ENCODE measurements around the gene USP22. TPM values are rescaled to one million over a fixed set of nuclear protein-coding genes. Genes with fewer than 3 reads are reported as not detected.

USP22 gene
- total RNA-seq, 1 experiment from 2014 or later: 157 TPM

DNA sequence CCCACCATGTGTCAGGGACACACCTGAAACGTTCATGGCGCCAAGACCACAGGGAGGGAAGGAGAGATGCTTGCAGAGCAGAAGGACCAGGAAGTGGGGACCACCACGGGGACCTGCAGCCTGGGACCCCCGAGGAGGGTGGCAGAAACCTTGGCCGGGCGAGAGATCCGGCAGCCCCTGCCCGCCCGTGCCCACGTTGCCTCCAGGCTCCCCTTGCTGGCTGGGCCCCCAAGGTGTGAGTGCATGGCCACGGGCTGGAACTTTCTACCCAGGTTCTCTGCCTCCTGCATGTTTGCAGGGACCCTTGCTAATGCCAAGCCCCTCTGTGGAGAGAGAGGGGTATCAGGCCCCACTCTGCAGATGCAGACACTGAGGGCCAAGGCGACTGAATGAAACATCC lies 50.4 kb downstream of the USP22 start:
- Mint-ChIP-seq H3K4me1 (ENCODE audit: insufficient read depth, unreplicated experiment) (peaks cover 4% of the 10 kb centered on the region), H3K4me3 (ENCODE audit: unreplicated experiment) (peak overlapping the region; percentile 50), H3K27ac (ENCODE audit: low read depth, unreplicated experiment) (no peak overlapping the region), H3K36me3 (ENCODE audit: insufficient read depth, unreplicated experiment) (peaks cover 6% of the 10 kb centered on the region), H3K27me3 (ENCODE audit: insufficient read depth, unreplicated experiment) (no peaks in the 10 kb centered on the region), H3K9me3 (ENCODE audit: unreplicated experiment) (no peaks in the 10 kb centered on the region)
- ChIA-PET CTCF (interaction anchor here (0.6 to 3.0 kb wide), 16 partner anchors 9 to 765 kb away, joined by 3 to 81 read pairs (median 6); no protein-coding TSS in a partner anchor), POLR2A (interaction anchor here (1.3 to 1.5 kb wide), 2 partner anchors 56 to 191 kb away, joined by 4 to 6 read pairs; no protein-coding TSS in a partner anchor)
- TF ChIP-seq, protein P1, sequence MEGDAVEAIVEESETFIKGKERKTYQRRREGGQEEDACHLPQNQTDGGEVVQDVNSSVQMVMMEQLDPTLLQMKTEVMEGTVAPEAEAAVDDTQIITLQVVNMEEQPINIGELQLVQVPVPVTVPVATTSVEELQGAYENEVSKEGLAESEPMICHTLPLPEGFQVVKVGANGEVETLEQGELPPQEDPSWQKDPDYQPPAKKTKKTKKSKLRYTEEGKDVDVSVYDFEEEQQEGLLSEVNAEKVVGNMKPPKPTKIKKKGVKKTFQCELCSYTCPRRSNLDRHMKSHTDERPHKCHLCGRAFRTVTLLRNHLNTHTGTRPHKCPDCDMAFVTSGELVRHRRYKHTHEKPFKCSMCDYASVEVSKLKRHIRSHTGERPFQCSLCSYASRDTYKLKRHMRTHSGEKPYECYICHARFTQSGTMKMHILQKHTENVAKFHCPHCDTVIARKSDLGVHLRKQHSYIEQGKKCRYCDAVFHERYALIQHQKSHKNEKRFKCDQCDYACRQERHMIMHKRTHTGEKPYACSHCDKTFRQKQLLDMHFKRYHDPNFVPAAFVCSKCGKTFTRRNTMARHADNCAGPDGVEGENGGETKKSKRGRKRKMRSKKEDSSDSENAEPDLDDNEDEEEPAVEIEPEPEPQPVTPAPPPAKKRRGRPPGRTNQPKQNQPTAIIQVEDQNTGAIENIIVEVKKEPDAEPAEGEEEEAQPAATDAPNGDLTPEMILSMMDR (IDR thresholded peaks at IDR 0.05; ENCODE audit: unreplicated experiment): no peak
- intact Hi-C loops (cut with micrococcal nuclease): loop anchor here (5.0 kb wide), 1 partner anchor 140 kb away; no protein-coding TSS in a partner anchor
- BruUV-seq (replicated peaks): no TSS peak
- no peak for DNase-seq (ENCODE audit: unreplicated experiment)

DNA sequence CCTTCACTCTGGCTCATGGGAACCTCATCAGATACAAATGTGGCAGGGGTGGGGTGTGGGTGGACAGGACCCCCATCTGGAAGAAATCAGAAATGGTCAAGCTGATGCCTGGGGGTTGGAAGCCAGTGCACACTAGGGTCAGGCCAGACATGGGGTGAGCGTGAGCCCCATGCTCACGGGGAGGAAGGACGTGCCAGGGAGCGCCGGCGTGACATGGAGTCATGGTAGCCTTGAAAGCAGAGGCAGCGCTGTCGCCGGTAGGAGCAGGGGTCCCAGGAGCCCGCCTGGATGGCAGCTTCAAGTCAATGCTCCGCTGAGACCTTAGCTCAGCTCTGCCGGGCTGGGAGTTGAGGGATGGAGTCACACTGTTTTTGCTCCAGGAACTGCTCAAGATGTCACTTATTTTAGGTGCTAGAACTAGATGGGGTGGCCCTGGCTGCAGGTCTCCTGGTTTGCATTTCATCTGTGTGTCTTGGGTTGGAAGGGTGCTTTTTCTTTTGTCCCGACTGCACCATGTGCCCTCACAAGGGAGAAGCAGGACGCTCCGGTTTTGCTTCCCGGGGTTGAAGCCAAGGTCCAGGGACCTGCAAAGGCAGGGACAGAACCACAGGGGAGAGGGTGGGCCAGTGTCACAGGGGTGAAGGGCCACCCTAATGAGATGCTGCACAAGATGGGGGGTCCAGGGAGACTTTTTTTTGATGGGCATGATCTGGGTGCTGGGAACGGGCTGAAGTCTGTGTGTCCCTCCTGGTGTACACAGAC lies 51.4 kb downstream of the USP22 start:
- CTCF ChIA-PET: interaction anchor here (0.7 to 2.6 kb wide), 2 partner anchors 32 to 47 kb away, joined by 5 to 12 read pairs; no protein-coding TSS in a partner anchor
- no TSS peak for BruUV-seq (replicated peaks)

DNA sequence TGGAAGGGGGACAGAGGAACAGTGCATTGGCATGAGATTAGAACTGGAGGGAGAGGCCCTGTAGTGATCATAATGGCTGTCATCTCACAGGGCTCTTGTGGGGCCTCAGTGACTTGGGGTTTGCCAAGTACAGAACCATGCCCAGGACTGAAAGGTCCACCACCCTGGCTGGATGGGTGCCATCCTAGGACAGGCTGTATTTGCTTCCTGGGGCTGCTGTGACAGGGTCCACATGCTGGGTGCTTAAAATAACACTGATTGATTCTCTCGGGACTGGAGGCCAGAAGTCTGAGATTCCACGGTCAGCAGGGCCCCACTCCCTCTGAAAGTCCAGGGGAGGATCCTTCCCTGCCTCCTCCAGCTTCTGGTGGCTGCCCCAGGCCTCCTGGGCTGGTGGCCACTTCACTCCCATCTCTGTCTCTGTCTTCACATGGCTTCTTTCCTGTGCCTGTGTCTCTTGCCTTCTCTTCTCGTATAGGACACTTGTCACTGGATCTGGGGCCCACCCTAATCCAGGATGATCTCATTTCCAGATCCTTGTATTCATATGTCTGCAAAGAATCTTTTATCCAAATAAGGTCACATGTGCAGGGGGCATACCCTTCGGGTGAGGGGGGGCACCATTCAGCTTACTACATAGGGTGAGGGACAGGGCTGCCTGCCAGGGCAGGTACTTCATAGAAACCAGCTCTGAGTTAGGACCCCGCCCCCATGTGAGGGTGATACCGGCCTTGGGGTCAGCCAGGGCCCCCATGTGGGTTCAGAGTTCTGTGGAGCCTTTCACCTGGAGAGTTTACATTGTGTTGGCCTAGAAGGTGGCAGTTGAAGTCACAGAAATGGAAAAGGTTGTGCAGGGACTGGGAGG lies 52.6 kb downstream of the USP22 start:
- TF ChIP-seq, protein P1 (IDR thresholded peaks at IDR 0.05; ENCODE audit: unreplicated experiment): no peak
- Mint-ChIP-seq H3K27ac (ENCODE audit: low read depth, unreplicated experiment) (no peak overlapping the region), H3K4me1 (ENCODE audit: insufficient read depth, unreplicated experiment) (peaks cover 4% of the 10 kb centered on the region), H3K36me3 (ENCODE audit: insufficient read depth, unreplicated experiment) (no peaks in the 10 kb centered on the region), H3K4me3 (ENCODE audit: unreplicated experiment) (no peak overlapping the region), H3K27me3 (ENCODE audit: insufficient read depth, unreplicated experiment) (no peaks in the 10 kb centered on the region), H3K9me3 (ENCODE audit: unreplicated experiment) (no peaks in the 10 kb centered on the region)
- ChIA-PET POLR2A (no interaction called here), CTCF (interaction anchor here (0.7 to 2.6 kb wide), 3 partner anchors 11 to 46 kb away, joined by 3 to 12 read pairs (median 3); no protein-coding TSS in a partner anchor)
- BruUV-seq (replicated peaks): no TSS peak
- no peak for DNase-seq (ENCODE audit: unreplicated experiment)
- intact Hi-C loops (cut with micrococcal nuclease): loop anchor here (5.0 kb wide), 1 partner anchor 138 kb away; no protein-coding TSS in a partner anchor

More for the DNA sequence above, 51.4 kb downstream of the USP22 start:
- intact Hi-C loops (cut with micrococcal nuclease): loop anchor here (5.0 kb wide), 1 partner anchor 139 kb away; no protein-coding TSS in a partner anchor
- TF ChIP-seq, protein P1 (IDR thresholded peaks at IDR 0.05; ENCODE audit: unreplicated experiment): no peak
- H3K27ac Mint-ChIP-seq (ENCODE audit: low read depth, unreplicated experiment): no peak overlapping the region
- H3K36me3 Mint-ChIP-seq (ENCODE audit: insufficient read depth, unreplicated experiment): peaks cover 3% of the 10 kb centered on the region
- no peak overlapping the region for H3K4me3 Mint-ChIP-seq (ENCODE audit: unreplicated experiment)
- no peak for DNase-seq (ENCODE audit: unreplicated experiment)
- no peaks in the 10 kb centered on the region for H3K9me3 Mint-ChIP-seq (ENCODE audit: unreplicated experiment)
- H3K4me1 Mint-ChIP-seq (ENCODE audit: insufficient read depth, unreplicated experiment): peaks cover 4% of the 10 kb centered on the region
- POLR2A ChIA-PET: no interaction called here
- no peaks in the 10 kb centered on the region for H3K27me3 Mint-ChIP-seq (ENCODE audit: insufficient read depth, unreplicated experiment)

DNA sequence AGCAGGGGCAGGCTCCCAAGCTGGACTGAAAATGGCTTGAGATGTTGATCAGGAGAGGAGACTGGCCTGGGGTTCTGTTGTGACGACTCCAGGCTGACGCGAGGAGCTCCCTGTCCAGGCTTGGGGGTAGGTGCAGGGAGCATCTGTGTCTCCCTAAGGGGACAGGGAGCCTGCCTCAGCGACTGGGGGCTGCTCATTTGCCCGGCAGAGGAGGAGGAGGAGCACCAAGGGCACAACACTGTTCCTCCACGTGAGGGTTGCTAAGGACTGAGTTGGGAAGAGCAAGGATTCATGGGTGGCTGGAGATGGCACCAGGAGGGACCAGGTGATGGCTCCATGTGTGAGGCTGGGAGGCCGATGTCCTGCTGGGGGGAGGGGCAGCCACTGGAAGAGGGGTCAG lies 53.3 kb downstream of the USP22 start:
- intact Hi-C loops (cut with micrococcal nuclease): no loop called here
- Mint-ChIP-seq H3K4me3 (ENCODE audit: unreplicated experiment) (no peak overlapping the region), H3K27me3 (ENCODE audit: insufficient read depth, unreplicated experiment) (no peaks in the 10 kb centered on the region), H3K9me3 (ENCODE audit: unreplicated experiment) (no peaks in the 10 kb centered on the region), H3K4me1 (ENCODE audit: insufficient read depth, unreplicated experiment) (peaks cover 4% of the 10 kb centered on the region), H3K36me3 (ENCODE audit: insufficient read depth, unreplicated experiment) (no peaks in the 10 kb centered on the region), H3K27ac (ENCODE audit: low read depth, unreplicated experiment) (no peak overlapping the region)
- TF ChIP-seq, protein P1 (IDR thresholded peaks at IDR 0.05; ENCODE audit: unreplicated experiment): no peak
- no peak for DNase-seq (ENCODE audit: unreplicated experiment)
- no TSS peak for BruUV-seq (replicated peaks)
- POLR2A ChIA-PET: no interaction called here
- CTCF ChIA-PET: interaction anchor here (2.6 kb wide), 1 partner anchor 45 kb away, joined by 12 read pairs; no protein-coding TSS in a partner anchor

Data from MCF 10A (cell line).